Measurements from ENCODE around the gene DCLK2.

- no peak for TF ChIP-seq NFIC (IDR thresholded peaks at IDR 0.05; ENCODE audit: borderline replicate concordance)
- no peak for TF ChIP-seq CTCF (IDR thresholded peaks at IDR 0.05)
These were observed 8.8 kb downstream of the DCLK2 start for GRCh38 chr4:150087006-150087405.

Data from SK-N-SH (cell line).